SJSA1 (cell line): Measurements from ENCODE around the gene DCDC1. TPM values are rescaled to one million over a fixed set of nuclear protein-coding genes. Genes with fewer than 3 reads are reported as not detected.

Source experiments
- DNase-seq, 2 experiments: peaks; one replicate each; pipeline ENCODE4 v3.0.0-alpha.2; 2015 to 2020; ENCODE audit warnings: low spot score in 2 of 2, low read depth in 1 of 2
- H3K27ac ChIP-seq: fragments of 250-450 bp; sonication (Bioruptor Pico); 2 replicates; pipeline ENCODE4 v1.5.1; 2020; ENCODE audit warnings: mild to moderate bottlenecking, moderate library complexity
- H3K27me3 ChIP-seq: fragments of 250-450 bp; sonication (Bioruptor Pico); replicated peaks from 2 replicates; pipeline ENCODE4 v1.5.1; 2020; ENCODE audit warnings: mild to moderate bottlenecking, moderate library complexity
- H3K36me3 ChIP-seq: fragments of 250-450 bp; sonication (Bioruptor Pico); 2 replicates; pipeline ENCODE4 v1.5.1; 2020; ENCODE audit warnings: mild to moderate bottlenecking
- H3K4me1 ChIP-seq: fragments of 250-450 bp; sonication (Bioruptor Pico); replicated peaks from 2 replicates; pipeline ENCODE4 v1.6.1; 2021; ENCODE audit warnings: mild to moderate bottlenecking
- H3K4me3 ChIP-seq: fragments of 250-450 bp; sonication (Bioruptor Pico); 2 replicates; pipeline ENCODE4 v1.5.1; 2020; ENCODE audit warnings: mild to moderate bottlenecking
- H3K9me3 ChIP-seq: fragments of 250-450 bp; sonication (Bioruptor Pico); replicated peaks from 2 replicates; pipeline ENCODE4 v1.5.1; 2020; ENCODE audit warnings: mild to moderate bottlenecking
- total RNA-seq: library from RNA; depleted of rRNA; stranded (reverse); fragments of >200 nt; shearing (Covaris generic); gene quantifications from 2 replicates; pipeline ENCODE4 v1.2.3, GENCODE V29; 2014

Gene DCDC1
- total RNA-seq, 1 experiment from 2014 or later = not detected

- Histone ChIP-seq H3K4me1 (no peaks in the 10 kb centered on the region), H3K4me3 (no peak overlapping the region), H3K27me3 (no peaks in the 10 kb centered on the region), H3K9me3 (no peaks in the 10 kb centered on the region), H3K36me3 (no peaks in the 10 kb centered on the region), H3K27ac (no peak overlapping the region)
- DNase-seq = no peak
Measured at GRCh38 chr11:31139479-31139878, 230.1 kb downstream of the DCDC1 start.

GRCh38 chr11:31132531-31133421 is 236.8 kb downstream of the DCDC1 start:
- Histone ChIP-seq H3K36me3 (no peaks in the 10 kb centered on the region), H3K27me3 (no peaks in the 10 kb centered on the region), H3K27ac (no peak overlapping the region), H3K9me3 (no peaks in the 10 kb centered on the region), H3K4me3 (no peak overlapping the region), H3K4me1 (no peaks in the 10 kb centered on the region)
- no peak for DNase-seq

- Histone ChIP-seq H3K9me3 (no peaks in the 10 kb centered on the region), H3K27ac (no peak overlapping the region), H3K4me3 (no peak overlapping the region), H3K36me3 (no peaks in the 10 kb centered on the region), H3K27me3 (no peaks in the 10 kb centered on the region), H3K4me1 (no peaks in the 10 kb centered on the region)
- no peak for DNase-seq
Measured at GRCh38 chr11:31131760-31132159, 237.8 kb downstream of the DCDC1 start.

GRCh38 chr11:31127290-31127689 is 242.2 kb downstream of the DCDC1 start:
- no peaks in the 10 kb centered on the region for H3K4me1 ChIP-seq
- no peaks in the 10 kb centered on the region for H3K27me3 ChIP-seq
- H3K27ac ChIP-seq = no peak overlapping the region
- H3K4me3 ChIP-seq = no peak overlapping the region
- no peaks in the 10 kb centered on the region for H3K9me3 ChIP-seq
- no peaks in the 10 kb centered on the region for H3K36me3 ChIP-seq
- DNase-seq = no peak

GRCh38 chr11:31120428-31120827 is 249.1 kb downstream of the DCDC1 start:
- Histone ChIP-seq H3K4me1 (no peaks in the 10 kb centered on the region), H3K9me3 (no peaks in the 10 kb centered on the region), H3K4me3 (no peak overlapping the region), H3K27ac (no peak overlapping the region), H3K27me3 (no peaks in the 10 kb centered on the region), H3K36me3 (no peaks in the 10 kb centered on the region)
- no peak for DNase-seq

GRCh38 chr11:31118566-31118965 is 251.0 kb downstream of the DCDC1 start:
- Histone ChIP-seq H3K4me1 (no peaks in the 10 kb centered on the region), H3K27ac (no peak overlapping the region), H3K4me3 (no peak overlapping the region), H3K36me3 (no peaks in the 10 kb centered on the region), H3K9me3 (no peaks in the 10 kb centered on the region), H3K27me3 (no peaks in the 10 kb centered on the region)
- no peak for DNase-seq

- Histone ChIP-seq H3K9me3 (no peaks in the 10 kb centered on the region), H3K36me3 (no peaks in the 10 kb centered on the region), H3K27ac (no peak overlapping the region), H3K27me3 (no peaks in the 10 kb centered on the region), H3K4me1 (no peaks in the 10 kb centered on the region), H3K4me3 (no peak overlapping the region)
- no peak for DNase-seq
Measured at GRCh38 chr11:31117038-31117437, 252.5 kb downstream of the DCDC1 start.

GRCh38 chr11:31114442-31114841 is 255.1 kb downstream of the DCDC1 start:
- H3K4me1 ChIP-seq = no peaks in the 10 kb centered on the region
- no peaks in the 10 kb centered on the region for H3K9me3 ChIP-seq
- H3K27me3 ChIP-seq = no peaks in the 10 kb centered on the region
- DNase-seq = no peak
- H3K4me3 ChIP-seq = no peak overlapping the region
- H3K27ac ChIP-seq = no peak overlapping the region
- H3K36me3 ChIP-seq = no peaks in the 10 kb centered on the region

GRCh38 chr11:31110830-31111229 is 258.7 kb downstream of the DCDC1 start:
- H3K4me1 ChIP-seq = no peaks in the 10 kb centered on the region
- H3K27me3 ChIP-seq = no peaks in the 10 kb centered on the region
- H3K4me3 ChIP-seq = no peak overlapping the region
- H3K27ac ChIP-seq = no peak overlapping the region
- no peaks in the 10 kb centered on the region for H3K36me3 ChIP-seq
- H3K9me3 ChIP-seq = no peaks in the 10 kb centered on the region
- DNase-seq = no peak

- Histone ChIP-seq H3K4me1 (no peaks in the 10 kb centered on the region), H3K27me3 (no peaks in the 10 kb centered on the region), H3K27ac (no peak overlapping the region), H3K9me3 (no peaks in the 10 kb centered on the region), H3K36me3 (no peaks in the 10 kb centered on the region), H3K4me3 (no peak overlapping the region)
- DNase-seq = no peak
Measured at GRCh38 chr11:31109446-31109845, 260.1 kb downstream of the DCDC1 start.

- no peak overlapping the region for H3K4me3 ChIP-seq
- H3K9me3 ChIP-seq = no peaks in the 10 kb centered on the region
- DNase-seq = no peak
- no peaks in the 10 kb centered on the region for H3K4me1 ChIP-seq
- no peak overlapping the region for H3K27ac ChIP-seq
- H3K36me3 ChIP-seq = no peaks in the 10 kb centered on the region
- H3K27me3 ChIP-seq = 0 out of 2 replicates have a peak, but pooled peaks cover 3% of the 10 kb centered on the region
Measured at GRCh38 chr11:31107649-31108048, 261.9 kb downstream of the DCDC1 start.

- H3K27ac ChIP-seq = no peak overlapping the region
- H3K4me1 ChIP-seq = no peaks in the 10 kb centered on the region
- H3K27me3 ChIP-seq = 0 out of 2 replicates have a peak, but pooled peaks cover 3% of the 10 kb centered on the region
- DNase-seq = peak; percentile 4 to 43
- no peaks in the 10 kb centered on the region for H3K36me3 ChIP-seq
- H3K4me3 ChIP-seq = no peak overlapping the region
- H3K9me3 ChIP-seq = no peaks in the 10 kb centered on the region
Measured at GRCh38 chr11:31106968-31107576, 262.5 kb downstream of the DCDC1 start.

- no peak for DNase-seq
- Histone ChIP-seq H3K36me3 (no peaks in the 10 kb centered on the region), H3K4me1 (no peaks in the 10 kb centered on the region), H3K9me3 (no peaks in the 10 kb centered on the region), H3K4me3 (no peak overlapping the region), H3K27me3 (0 out of 2 replicates have a peak, but pooled peaks cover 3% of the 10 kb centered on the region), H3K27ac (no peak overlapping the region)
Measured at GRCh38 chr11:31106326-31106725, 263.2 kb downstream of the DCDC1 start.

- DNase-seq = no peak
- Histone ChIP-seq H3K4me3 (no peak overlapping the region), H3K27me3 (0 out of 2 replicates have a peak, but pooled peaks cover 6% of the 10 kb centered on the region), H3K27ac (no peak overlapping the region), H3K4me1 (no peaks in the 10 kb centered on the region), H3K36me3 (no peaks in the 10 kb centered on the region), H3K9me3 (no peaks in the 10 kb centered on the region)
Measured at GRCh38 chr11:31102875-31103274, 266.7 kb downstream of the DCDC1 start.
